ENCODE data around the gene CHMP6.

Gene CHMP6

DNA sequence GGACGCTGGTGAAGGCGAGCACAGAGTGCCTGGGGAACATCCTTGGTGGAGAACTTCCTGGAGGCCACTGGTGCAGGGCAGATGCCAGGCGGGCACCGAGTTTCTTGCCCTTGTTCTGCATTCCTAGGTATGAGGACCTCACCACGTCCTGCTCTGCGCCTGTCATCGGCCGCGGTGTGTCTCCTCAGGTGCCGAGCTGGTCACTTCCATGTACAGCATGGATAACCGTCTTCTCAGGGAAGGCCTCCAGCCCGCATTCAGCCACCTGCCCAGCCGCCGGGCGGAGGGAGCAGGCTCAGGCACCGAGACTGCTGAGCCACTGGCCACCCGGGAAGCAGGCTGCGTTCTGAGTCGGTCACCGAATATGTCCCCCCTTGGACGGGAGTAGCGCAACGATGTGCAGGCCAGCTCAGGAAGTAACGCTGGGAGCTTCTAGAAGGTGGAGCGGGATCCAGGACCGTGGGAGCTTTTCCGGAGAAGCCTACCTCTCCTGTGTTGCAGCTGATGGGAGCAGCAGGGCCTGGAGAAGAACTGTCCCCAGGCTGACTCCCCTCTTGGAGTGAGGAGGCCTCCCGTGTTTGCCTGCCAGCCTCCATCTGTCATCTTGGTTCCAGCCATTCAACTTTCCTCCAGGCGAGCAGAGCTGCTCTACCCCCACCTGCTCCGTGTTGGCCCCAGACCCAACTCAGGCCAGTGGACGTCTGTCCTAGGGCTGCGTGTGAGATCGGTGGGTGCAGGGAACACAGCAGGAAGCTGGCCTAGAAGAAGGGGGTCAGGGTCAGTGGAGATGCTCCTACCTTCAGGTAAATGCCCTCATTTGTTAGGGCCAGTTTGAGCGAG lies 41.2 kb downstream of the CHMP6 start:
- DNase-seq: no peak

DNA sequence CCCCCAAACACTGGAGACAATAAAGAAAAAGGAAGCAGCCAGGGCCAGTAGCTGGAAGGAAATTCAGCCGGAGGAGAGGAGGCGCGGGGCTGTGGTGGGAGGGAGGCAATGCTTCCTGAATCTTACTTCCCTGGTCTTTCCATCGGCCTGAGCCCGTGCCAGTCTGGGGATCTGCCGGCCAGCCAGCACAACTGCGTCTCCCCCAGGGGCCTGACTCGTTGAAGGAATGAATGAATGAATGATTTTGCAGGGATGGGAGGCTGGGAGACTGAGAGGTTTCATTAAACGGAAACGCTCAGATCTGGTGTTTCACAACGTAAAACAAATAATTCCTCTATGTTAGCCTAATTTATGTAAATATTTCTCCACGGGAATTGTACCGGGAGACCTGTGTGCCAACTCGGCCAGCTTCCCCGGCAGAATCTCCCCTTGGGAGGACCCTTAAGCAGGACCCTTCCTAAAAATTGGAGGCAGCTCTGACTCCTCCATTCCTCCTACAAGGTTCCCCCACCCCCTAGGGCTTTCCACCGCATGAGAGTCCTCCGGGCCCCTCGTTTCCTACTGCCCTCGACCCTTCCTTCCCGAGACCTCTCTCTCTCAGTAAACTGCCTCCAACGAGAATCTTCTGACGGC lies 42.0 kb downstream of the CHMP6 start:
- DNase-seq: no peak

DNA sequence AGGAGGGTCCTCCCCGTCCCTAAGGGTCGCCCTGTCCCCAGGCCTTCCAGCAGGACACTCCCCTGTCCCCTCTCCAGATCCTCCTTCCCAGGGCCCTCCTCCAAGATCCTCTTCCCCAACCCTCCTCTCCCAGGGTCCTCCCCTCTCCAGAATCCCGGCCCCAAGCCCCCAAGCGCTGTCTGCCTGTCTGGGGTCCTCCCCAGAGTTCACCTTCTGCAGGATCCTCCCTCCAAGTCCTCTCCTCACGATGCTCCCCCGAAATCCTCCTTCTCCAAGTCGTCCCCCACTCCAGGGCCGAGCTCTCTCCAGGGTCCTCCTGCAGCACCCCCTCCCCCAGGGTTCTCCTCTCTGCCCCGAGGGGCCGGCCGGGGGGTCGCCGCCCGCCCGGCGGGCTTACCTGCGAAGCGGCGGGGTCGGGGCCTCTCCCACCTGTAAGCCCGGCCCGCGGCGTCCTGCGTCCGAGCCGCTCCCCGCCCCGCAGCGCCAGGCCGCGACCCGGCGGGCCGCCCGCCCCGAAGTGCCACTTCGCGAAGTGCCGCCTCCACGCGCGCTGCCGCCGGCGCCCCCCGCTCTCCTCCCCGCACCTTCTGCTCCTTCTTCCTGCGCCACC lies 42.6 kb downstream of the CHMP6 start:
- no peak for DNase-seq

DNA sequence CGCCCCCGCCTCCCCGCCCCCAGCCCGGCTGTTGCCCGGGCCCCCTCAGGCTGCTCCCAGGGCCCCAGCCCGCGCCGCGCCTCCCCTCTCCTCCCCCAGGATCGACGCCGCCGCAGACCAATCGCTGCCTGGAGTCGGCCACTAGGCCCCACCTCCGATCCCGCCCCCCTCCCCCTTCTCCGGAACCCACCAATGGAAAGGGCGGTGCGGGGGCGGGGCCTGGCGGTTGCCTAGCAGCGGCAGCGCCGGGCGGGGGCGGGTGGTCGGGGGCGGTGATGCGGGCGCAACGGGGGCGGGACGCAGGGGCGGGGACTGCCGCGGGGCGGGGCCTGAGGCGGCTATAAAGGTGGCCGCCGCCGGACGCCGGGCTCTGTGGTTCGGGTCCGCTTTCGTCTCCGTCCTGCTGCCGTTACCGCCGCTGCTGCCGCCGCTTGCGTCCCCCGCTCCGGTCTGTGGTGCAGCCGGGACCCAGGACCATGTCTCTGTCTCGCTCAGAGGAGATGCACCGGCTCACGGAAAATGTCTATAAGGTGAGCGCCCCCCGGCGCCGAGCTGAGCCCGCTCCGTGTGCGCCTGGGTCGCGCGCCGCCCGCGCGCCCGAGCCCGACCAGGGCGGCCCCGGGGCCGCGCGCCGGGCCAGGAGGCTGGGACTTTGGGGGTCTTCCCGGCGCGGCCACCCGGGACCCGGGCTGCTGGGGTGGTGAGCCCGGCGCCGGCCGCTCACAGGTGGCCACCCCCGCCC lies 43.3 kb downstream of the CHMP6 start, which contains the start of gene BAIAP2:
TSS of gene BAIAP2 (plus strand) at position 373 of the 742 bp plus-strand sequence. CDS start at position 477, 104 bp downstream.
- peak; percentile 99 for DNase-seq

DNA sequence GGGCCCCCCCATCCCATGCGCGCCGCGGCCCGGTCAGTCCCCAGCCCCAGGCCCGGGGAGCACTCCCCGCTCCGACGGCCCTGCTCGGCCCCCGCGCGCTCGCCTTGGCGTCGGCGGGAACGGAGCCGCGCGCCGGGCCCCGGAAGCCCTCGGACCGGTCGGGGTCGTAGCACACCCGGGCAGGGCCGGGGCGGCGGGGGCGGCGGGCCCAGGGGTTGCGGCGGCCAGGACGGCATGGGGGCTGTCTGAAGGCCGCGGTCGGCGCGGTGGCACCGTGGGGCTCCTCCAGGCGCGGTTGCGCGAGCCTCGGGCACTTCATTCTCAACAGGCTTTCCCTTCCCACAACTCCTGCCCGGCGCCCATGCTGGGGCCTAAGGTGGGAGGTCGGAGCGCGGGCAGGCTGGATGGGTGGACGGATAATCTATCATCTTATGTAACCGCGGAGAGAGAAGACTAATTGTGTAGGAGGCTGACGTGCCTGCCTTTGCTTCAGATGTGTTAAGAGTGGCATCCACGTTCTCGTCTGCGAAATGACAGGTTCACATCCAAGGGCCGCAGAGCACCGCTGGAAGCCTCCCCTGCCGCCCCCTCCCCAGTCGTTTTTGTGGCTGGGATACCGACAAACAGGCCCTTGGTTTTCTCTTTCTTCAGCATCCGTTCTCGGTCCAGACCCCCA lies 44.0 kb downstream of the CHMP6 start:
- DNase-seq: no peak

DNA sequence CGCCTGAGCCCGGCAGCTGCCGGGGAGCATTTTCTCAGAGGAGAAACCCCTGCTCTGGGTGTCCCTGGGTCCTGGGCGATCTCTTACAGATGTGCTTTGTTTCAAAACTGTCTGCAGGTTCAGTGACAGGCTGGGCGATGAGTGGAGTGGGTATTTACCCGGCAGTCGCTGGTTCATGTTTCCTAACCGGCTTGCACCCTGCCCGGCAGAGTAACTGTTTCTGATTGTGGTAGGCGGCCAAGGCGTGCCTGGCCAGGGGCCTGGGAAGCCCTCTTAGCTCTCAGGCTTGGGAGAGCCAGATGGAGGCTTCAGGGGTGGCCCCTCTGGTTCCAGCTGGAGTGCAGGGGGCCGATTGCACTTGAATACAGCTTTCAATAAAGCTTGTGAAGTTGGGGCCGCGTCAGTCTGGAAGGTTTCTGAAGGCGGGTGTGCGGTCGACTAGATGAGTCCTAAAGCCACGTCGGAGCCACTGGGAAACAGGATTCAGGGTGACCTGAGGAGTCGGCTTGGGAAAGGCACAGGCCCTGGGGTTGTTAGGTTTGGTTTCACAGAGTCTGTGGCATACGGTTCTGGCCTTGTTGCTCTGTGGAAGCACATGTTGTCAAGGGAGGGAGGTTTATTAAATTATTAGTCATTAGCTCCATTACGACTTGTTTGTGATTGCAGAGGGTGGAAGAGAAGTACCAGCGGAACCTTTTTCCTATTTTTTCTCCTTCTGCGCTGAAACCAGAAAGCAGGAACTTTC lies 44.7 kb downstream of the CHMP6 start:
- DNase-seq: no peak

DNA sequence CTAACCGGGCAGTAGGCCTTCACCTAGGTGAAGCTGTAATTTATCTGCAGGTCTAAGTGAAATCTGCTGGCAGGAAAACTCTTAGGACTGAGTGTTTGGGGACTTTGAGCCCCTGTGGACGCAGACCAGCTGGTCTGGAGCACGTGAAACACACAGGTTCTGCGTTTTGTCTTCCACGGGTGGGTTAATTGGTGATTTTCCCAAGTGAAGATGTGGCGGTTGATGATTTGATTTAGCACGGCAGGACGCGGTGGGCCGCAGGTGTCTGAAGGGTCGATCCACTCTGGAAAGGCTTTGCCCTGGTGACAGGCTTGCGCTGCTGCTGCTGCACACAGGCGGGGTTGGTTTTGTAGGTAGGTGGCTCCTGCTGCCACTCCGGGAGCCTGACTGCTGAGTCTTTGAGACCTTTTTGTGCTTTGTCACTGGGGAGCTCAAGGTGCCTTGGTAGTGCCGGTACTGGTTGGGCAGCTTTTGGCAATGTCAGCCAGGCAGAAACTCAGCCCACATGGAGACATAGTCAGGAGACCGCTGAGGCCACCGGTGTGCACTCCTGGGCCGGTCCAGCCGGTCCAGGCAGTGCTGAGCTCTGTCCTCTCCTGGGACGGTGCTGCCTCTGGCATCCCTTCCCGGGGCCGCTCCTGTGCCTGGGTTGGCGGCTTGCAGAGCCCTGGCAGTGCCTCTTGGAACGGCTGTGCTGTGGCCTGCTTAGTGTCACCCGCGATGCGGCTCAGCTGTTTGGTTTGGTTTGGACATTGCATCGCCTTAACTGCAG lies 45.6 kb downstream of the CHMP6 start:
- no peak for DNase-seq

DNA sequence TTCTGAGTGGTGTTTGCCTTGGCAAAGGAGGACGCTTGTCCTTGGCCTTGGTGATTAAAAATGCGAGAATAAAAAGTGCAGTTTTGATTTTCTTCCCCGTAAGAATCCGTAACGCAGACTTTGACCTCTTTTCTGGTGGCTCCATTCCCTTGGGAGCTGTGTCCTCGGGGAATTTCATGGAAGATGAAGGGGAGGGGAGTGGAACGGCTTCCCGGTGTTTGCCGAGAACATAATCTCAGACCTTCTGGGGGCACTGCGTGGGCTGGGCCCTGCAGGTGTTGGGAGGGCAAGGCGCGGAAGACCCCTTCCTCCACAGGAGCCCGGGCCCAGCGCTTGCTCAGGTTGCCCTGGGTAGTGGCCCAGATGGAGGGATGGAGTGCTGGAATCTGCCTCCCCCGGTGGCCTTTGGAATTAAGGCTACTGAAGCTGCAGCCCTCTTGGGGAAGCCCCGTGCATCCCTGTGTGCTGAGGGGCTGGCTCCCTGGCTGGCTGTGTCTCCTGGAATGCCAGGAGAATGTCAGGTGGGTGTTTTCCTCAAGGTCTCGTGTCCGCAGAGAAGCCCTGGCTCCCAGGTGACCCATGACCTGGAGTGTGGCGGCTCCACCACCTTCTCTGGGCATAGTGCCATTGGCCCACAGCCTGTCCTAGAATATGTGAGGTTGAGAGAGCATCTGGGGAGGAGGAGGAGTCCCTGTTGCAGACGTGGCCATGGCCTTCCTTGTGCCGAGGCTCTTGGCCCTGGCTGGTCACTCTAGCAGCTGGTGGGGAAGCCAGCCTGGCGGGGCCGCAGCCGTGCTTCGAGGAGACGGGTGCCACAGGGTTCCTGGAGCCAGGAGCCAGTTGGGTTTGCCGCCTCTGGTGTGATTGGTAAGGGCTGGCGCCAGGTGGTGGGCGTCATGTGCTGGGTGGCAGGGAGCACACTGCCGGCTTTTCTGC lies 46.4 kb downstream of the CHMP6 start:
- no peak for DNase-seq

DNA sequence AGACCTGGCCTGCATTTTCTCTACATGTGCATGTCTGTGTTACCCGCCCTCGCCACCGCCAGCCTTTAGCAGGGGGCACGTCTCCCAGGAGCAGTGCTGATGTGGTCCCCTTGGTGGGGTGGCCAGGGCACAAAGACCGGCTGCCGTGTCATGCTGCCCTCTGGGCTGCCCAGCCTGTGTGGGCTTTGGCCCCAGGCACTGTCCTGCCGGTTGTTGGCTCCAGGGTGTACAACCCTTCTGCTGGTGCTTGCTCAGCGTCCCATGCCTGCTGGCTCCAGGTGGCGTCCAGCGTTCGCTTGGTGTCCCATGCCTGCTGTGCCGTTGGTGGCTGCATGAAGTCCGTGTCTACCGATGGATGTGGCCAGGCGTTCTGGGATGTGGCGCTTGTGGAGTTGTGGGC lies 47.5 kb downstream of the CHMP6 start:
- no peak for DNase-seq

DNA sequence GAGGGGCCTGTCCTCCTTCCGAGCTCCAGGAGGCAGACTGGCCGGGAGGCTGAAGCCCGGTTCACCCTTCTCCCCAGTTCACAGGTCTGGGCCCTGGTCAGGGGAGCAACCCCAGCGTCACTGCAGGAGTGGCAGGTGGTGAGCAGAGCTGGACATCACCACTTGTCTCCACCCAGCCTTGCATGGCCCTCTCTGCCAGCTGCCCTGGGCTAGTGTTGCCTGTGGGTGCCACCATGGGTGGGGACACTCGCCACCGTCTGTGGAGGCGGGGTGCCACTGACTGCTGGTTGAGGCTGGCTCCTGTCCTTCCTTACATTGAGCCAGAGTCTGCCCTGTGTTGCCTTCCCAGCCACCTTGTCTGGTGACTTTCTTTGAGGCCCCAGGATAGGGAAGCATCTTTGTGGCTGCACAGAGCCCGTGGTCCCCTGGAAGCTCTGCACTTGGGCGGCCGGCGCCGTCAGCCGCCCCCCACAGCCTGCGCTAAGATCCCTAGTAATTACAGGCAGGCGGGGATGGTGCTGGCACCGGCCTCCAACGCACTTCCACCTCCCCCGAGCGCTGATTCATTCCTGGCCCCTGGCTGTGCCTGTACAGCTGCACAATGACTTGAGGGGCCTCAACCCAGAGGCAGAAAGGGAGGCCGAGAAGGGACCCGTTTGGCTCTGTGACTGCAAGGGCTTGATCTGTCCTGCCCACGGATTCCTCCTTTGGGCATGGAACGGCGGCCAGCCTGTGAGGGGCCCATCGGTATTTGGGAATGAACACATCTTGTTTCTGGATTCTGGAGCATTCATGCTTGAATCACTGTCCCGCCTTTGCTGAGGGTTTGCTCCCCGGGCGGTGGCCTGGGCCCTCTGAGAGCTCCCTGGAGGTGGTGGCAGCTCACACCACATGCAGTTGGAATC lies 48.5 kb downstream of the CHMP6 start:
- DNase-seq: no peak

DNA sequence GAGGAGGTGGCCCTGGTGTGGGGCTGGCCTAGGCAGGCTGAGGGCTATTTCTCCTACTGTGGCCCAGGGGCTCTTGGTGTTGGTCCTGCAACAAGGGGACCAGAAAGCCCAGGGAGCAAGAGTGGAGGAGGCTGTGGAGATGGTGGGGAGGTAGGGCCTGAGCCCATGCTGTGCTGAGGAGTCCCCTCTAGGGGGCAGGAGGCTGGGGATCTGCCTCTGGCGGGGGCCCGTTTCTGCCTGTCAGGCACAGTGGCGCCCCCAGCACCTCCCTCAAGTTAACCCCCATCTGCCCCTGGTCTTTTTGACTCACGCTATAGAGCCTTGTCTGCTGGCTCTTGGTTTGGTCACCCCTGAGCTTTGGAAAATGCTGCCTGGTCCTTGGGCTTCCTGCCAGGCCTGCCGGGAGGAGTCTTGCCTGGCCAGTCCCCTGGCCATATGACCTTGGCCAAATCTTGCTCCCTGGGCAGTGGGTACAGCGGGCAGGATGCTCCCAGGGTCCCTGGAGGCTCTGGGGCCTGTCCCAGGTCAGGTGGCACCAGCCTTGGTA lies 49.2 kb downstream of the CHMP6 start:
- no peak for DNase-seq

DNA sequence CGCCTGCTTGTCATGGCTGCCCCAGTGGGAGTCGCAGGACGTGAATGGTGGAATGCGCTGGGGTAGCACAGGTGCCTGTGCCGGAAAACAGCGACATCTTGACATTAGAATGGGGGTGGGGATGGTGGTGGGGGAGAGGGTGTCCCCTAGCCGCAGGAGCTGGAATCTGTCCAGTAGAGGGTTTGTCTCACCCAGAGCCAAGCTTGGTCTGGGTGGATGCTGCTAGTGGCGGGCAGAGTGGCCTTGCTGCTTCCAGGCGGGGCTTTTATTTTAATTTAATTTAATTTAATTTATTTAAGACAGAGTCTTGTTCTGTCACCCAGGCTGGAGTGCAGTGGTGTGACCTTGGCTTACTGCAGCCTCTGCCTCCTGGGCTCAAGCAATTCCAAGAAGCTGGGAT lies 51.0 kb downstream of the CHMP6 start:
- DNase-seq: no peak

DNA sequence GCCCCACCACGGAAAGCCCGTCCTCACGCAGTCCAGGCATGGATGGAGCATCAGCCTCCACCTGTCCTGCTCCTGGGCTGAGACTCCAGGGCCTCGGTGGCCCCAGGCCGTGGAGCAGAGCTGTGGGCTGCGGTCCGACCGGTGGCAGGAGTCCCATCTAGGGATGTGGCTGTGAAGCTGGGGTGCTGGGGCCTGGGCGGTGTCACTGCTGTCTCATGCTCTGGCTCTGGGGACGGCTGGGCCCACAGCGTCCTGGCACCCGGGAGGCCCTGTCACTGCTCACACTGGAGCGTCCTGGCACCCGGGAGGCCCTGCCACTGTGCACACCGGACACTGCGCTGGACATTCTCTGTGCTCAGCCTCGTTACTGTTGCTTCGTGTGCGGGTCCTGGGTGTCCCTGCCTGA lies 51.7 kb downstream of the CHMP6 start:
- DNase-seq: no peak

DNA sequence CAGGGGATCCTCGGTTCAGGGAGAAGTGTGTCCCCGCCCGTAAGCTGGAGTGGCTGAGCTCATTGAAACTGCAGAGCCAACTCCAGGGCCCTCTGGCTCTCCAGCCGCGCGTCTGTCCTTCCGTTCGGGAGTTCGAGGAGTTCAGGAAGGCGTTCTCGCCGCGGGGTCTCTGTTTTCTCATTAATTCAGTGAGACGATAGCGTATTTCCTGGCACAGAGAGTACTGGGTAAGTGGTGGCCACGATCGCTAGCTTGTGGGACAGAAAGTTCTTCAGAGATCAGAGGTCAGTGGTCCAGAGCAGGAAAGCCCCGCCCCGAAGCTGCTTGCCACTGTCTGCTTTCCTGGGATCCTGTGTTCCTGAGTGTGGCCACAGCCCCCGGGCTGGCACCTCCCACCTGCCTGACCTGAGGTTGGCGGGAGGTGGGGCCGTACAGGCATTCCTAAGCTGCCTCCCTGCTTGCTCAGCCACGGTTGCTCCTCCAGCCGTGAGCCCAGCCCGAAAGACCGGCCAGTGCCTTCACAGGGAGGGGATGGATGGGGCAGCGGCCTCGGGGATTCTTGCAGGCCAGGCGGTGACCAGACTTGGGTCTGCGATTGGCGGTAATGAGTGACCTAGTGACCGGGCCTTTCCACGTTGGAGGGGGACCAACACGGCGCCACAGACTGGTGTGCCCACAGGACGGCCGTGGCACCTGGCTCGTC lies 52.2 kb downstream of the CHMP6 start:
- no peak for DNase-seq

DNA sequence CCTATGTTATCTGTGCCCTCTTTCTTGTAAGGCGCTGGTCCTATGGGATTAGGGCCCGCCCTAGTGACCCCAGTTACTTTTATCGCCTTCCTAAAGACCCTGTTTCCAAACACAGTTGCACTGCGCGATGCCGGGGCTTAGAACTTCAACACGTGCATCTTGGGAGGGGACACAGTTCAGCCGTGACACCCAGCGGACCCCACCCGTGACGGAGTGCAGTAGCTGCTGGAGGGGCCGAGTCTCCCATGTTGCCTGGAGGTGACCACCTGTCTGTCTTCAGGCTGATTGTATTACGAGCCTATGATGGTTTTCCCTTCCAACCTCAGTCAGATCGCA lies 52.8 kb downstream of the CHMP6 start:
- no peak for DNase-seq

DNA sequence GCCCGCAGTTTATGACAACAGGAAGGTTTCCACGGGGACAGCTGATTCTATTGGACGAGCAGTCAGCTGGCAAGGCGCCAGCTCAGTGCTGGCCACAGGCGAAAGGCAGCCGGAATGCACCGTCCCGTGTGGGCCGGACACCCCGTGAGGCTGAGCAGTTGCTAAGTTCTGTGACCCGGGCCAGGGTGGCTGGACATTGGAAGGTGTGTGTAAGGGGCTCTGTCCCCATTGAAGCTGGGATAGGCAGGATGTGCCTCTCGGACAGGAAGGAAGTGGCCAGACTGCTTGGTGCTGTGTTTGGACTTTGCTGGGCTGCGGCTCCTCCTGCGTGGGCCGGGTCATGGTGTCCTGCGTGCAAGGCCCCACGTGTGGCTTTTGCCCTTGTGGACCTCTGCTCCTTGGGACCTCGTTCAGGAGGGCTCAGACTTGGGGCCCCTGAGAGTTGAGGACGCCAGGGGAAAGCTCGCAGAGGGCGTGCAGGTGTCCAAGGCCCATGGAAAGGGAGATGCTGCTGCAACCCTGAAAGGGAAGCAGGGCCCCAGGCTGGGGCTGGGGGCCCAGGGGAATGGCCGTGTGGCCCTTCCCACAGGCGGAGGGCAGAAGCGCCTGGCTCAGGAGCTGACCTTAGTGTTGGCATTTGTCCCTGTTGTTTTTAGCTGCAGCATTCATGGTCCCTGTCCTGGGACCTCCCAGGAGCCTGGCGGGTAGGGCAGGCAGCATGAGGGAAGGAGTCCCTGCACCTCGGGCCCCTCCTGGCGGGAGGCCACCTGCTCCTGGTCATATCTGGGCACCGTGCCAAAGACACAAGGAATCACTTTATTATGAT lies 53.3 kb downstream of the CHMP6 start:
- DNase-seq: no peak

DNA sequence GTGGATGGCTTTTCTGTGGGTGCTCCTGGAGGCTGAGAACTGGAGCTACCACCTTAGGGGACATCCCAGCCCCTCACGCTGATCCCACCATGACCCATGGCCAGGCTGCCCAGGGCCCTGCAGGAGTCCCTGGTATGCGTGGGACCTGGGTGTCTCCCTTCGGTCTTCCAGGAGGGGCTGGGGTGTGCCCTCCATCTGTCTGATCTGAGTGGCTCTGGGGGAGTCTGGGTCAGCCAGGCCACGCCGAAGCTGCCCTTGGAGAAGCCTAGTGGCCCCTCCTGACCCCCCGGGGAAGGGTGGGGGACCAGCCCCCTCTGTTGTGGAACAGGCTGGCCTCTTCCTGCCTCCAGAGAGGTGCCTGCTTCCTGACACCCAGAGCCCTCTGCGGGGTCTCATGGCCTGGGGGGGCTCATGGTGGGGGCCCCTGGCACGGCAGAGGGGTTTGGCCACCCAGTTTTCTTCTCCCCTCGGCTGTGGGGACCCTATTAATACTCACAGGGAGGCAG lies 54.0 kb downstream of the CHMP6 start:
- no peak for DNase-seq
